OCI-LY1 (cell line): ENCODE data around the gene GRM3.

Source experiments
- H2AFZ ChIP-seq: fragments of 200-600 bp; sonication (generic), shearing (Covaris generic); 2 replicates; pipeline ENCODE4 v1.6.0; 2014; ENCODE audit warnings: antibody characterized with exemption, mild to moderate bottlenecking, low read length
- H3F3A ChIP-seq: fragments of 200-600 bp; sonication (generic), shearing (Covaris generic); 2 replicates; pipeline ENCODE4 v1.6.0; 2014; ENCODE audit warnings: mild to moderate bottlenecking, antibody characterized with exemption, low read length, moderate library complexity; ENCODE audit not compliant: insufficient read depth
- H3K27ac ChIP-seq: fragments of 200-600 bp; sonication (generic); 2 replicates; pipeline ENCODE4 v1.5.1; 2014; ENCODE audit warnings: low read length, mixed run types, mild to moderate bottlenecking, low read depth; ENCODE audit not compliant: poor library complexity, severe bottlenecking
- H3K27me3 ChIP-seq: fragments of 200-600 bp; sonication (generic); 2 replicates; pipeline ENCODE4 v1.6.0; 2014; ENCODE audit warnings: antibody characterized with exemption, mild to moderate bottlenecking, low read length, moderate library complexity; ENCODE audit not compliant: insufficient read depth
- H3K36me3 ChIP-seq: fragments of 200-600 bp; sonication (generic); 2 replicates; pipeline ENCODE4 v1.6.1; 2014; ENCODE audit warnings: mild to moderate bottlenecking, antibody characterized with exemption, low read length, moderate library complexity, mixed read lengths; ENCODE audit not compliant: insufficient read depth
- H3K4me1 ChIP-seq: fragments of 200-600 bp; sonication (generic); 2 replicates; pipeline ENCODE4 v1.5.1; 2014; ENCODE audit warnings: mild to moderate bottlenecking, low read length, moderate library complexity; ENCODE audit not compliant: insufficient read depth, severe bottlenecking
- H3K4me2 ChIP-seq: fragments of 200-600 bp; sonication (generic), shearing (Covaris generic); 2 replicates; pipeline ENCODE4 v1.6.1; 2014; ENCODE audit warnings: low read length
- H3K4me3 ChIP-seq: fragments of 200-600 bp; sonication (generic); 2 replicates; pipeline ENCODE4 v1.5.1; 2014; ENCODE audit warnings: low read length, low read depth, mild to moderate bottlenecking, mixed read lengths; ENCODE audit not compliant: poor library complexity, severe bottlenecking
- H3K79me2 ChIP-seq: fragments of 200-600 bp; shearing (Covaris generic); 2 replicates; pipeline ENCODE4 v1.6.1; 2016; ENCODE audit warnings: mixed run types, low read length, mixed read lengths; ENCODE audit not compliant: insufficient read depth
- H3K9ac ChIP-seq: fragments of 200-600 bp; sonication (generic), shearing (Covaris generic); 2 replicates; pipeline ENCODE4 v1.6.1; 2014; ENCODE audit warnings: mild to moderate bottlenecking, low read length, mixed read lengths
- H3K9me2 ChIP-seq: fragments of 200-600 bp; sonication (generic), shearing (Covaris generic); 2 replicates; pipeline ENCODE4 v1.6.1; 2014; ENCODE audit warnings: low read depth, mild to moderate bottlenecking, low read length, mixed read lengths
- H3K9me3 ChIP-seq: fragments of 200-600 bp; shearing (Covaris generic); 2 replicates; pipeline ENCODE4 v1.6.1; 2014; ENCODE audit warnings: low read length, mixed read lengths
- H4K20me1 ChIP-seq: fragments of 200-600 bp; sonication (generic), shearing (Covaris generic); 2 replicates; pipeline ENCODE4 v1.6.0; 2016; ENCODE audit warnings: mild to moderate bottlenecking, low read length; ENCODE audit not compliant: insufficient read depth
- CTCF ChIP-seq: fragments of 200-600 bp; sonication (generic), shearing (Covaris generic); IDR thresholded peaks from 2 replicates; pipeline ENCODE4 v1.5.1; 2017; ENCODE audit warnings: mild to moderate bottlenecking, antibody characterized with exemption, low read length, moderate library complexity, mixed read lengths
- EZH2 ChIP-seq: fragments of 200-600 bp; sonication (generic), shearing (Covaris generic); IDR thresholded peaks from 2 replicates; pipeline ENCODE4 v1.8.0; 2017; ENCODE audit warnings: borderline replicate concordance, mixed run types, mild to moderate bottlenecking, antibody characterized with exemption, low read length, moderate library complexity, mixed read lengths

GRM3 gene

GRCh38 chr7:86773309-86773708 lies 129.6 kb downstream of the GRM3 start:
- Histone ChIP-seq H2AFZ (no peak overlapping the region), H3K79me2 (no peaks in the 10 kb centered on the region), H3K27me3 (no peaks in the 10 kb centered on the region), H3K4me1 (no peaks in the 10 kb centered on the region), H3K4me2 (no peak overlapping the region), H3K9me3 (no peaks in the 10 kb centered on the region), H3K9me2 (no peaks in the 10 kb centered on the region), H4K20me1 (no peaks in the 10 kb centered on the region), H3K27ac (no peak overlapping the region), H3F3A (no peaks in the 10 kb centered on the region), H3K4me3 (no peak overlapping the region), H3K9ac (no peak overlapping the region), H3K36me3 (no peaks in the 10 kb centered on the region)
- TF ChIP-seq EZH2 (no peak), CTCF (no peak)

GRCh38 chr7:86775203-86775602 lies 131.5 kb downstream of the GRM3 start:
- no peak overlapping the region for H3K27ac ChIP-seq
- no peak overlapping the region for H3K4me2 ChIP-seq
- H3K36me3 ChIP-seq, result no peaks in the 10 kb centered on the region
- no peak overlapping the region for H3K9ac ChIP-seq
- no peaks in the 10 kb centered on the region for H3K9me3 ChIP-seq
- H3K79me2 ChIP-seq, result no peaks in the 10 kb centered on the region
- H3K4me3 ChIP-seq, result no peak overlapping the region
- no peaks in the 10 kb centered on the region for H3K9me2 ChIP-seq
- H3K27me3 ChIP-seq, result no peaks in the 10 kb centered on the region
- no peaks in the 10 kb centered on the region for H4K20me1 ChIP-seq
- H3K4me1 ChIP-seq, result no peaks in the 10 kb centered on the region
- TF ChIP-seq EZH2 (no peak), CTCF (no peak)
- no peaks in the 10 kb centered on the region for H3F3A ChIP-seq
- H2AFZ ChIP-seq, result no peak overlapping the region

DNA sequence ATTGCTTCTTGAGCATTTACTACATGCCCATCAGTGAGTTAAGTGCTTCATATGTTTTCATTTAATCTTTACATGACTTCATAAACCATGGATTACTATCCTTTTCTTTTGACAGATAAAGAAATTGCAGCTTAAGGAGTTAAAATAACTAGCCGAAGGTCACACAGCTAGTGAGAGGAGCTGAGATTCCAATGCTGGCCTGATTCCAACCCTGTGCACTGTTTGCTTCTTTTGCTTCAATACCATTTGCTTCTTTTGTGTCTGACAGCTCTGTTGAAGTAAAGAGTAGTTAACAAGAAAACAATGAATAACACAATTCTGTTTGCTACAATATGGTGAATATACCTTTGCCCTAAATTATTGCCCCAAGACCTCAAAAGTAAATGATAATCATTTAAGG lies 132.4 kb downstream of the GRM3 start:
- H3K27ac ChIP-seq, result no peak overlapping the region
- no peaks in the 10 kb centered on the region for H3K79me2 ChIP-seq
- H4K20me1 ChIP-seq, result no peaks in the 10 kb centered on the region
- H2AFZ ChIP-seq, result no peak overlapping the region
- no peaks in the 10 kb centered on the region for H3K27me3 ChIP-seq
- H3K9ac ChIP-seq, result no peak overlapping the region
- no peaks in the 10 kb centered on the region for H3K36me3 ChIP-seq
- no peak overlapping the region for H3K4me2 ChIP-seq
- H3K4me1 ChIP-seq, result no peaks in the 10 kb centered on the region
- no peaks in the 10 kb centered on the region for H3K9me2 ChIP-seq
- TF ChIP-seq CTCF (no peak), EZH2 (no peak)
- no peaks in the 10 kb centered on the region for H3F3A ChIP-seq
- no peak overlapping the region for H3K4me3 ChIP-seq
- H3K9me3 ChIP-seq, result no peaks in the 10 kb centered on the region
